Activated CD4-positive, alpha-beta memory T cell treated with anti-CD3 and anti-CD28 coated beads for 36 hours (primary cell): ENCODE data around the gene POLR2J. TPM values are rescaled to one million over a fixed set of nuclear protein-coding genes. Genes with fewer than 3 reads are reported as not detected.
A peak's percentile ranks its signal among the peaks of the same experiment; 100 is the strongest.
"Not testable (repeated sequence)": the region's sequence is repeated elsewhere in the genome, so short reads cannot be mapped to it uniquely, and the experiment has no call there.

Source experiments
- CTCF ChIA-PET: fragments of 350-600 bp; sonication (Branson Sonifier 250); formaldehyde crosslinking; loops from one replicate; lab custom pipeline; 2021; ENCODE audit warnings: antibody characterized with exemption, inconsistent platforms; lab: Charles Lee
- POLR2A ChIA-PET: fragments of 350-600 bp; sonication (Branson Sonifier 250); formaldehyde crosslinking; loops from one replicate; lab custom pipeline; 2021; ENCODE audit warnings: antibody characterized with exemption; lab: Charles Lee
- DNase-seq: peaks from one replicate; pipeline ENCODE4 v3.0.0-alpha.2; 2020
- H3K27ac Mint-ChIP-seq: one replicate; pipeline ENCODE4 v1.8.0; 2021; ENCODE audit warnings: mixed read lengths
- H3K27me3 Mint-ChIP-seq: one replicate; pipeline ENCODE4 v1.8.0; 2021; ENCODE audit warnings: mixed read lengths
- H3K36me3 Mint-ChIP-seq: one replicate; pipeline ENCODE4 v1.8.0; 2021; ENCODE audit warnings: mixed read lengths
- H3K4me1 Mint-ChIP-seq: one replicate; pipeline ENCODE4 v1.8.0; 2021; ENCODE audit warnings: low read depth, mixed read lengths
- H3K4me3 Mint-ChIP-seq: one replicate; pipeline ENCODE4 v1.8.0; 2021; ENCODE audit warnings: mild to moderate bottlenecking, mixed read lengths
- H3K9me3 Mint-ChIP-seq: one replicate; pipeline ENCODE4 v1.8.0; 2021; ENCODE audit warnings: mixed read lengths
- intact Hi-C: fragments of 100-400 bp; cut with micrococcal nuclease; formaldehyde crosslinking; loops from one replicate; pipeline ENCODE4 v1.15.1; 2023
- total RNA-seq, 2 experiments: library from RNA; stranded (reverse); gene quantifications; one replicate each; pipeline ENCODE4 v1.2.3, GENCODE V29; 2021

The POLR2J gene
- total RNA-seq, 2 experiments from 2014 or later: 44.4 to 44.7 TPM

DNA sequence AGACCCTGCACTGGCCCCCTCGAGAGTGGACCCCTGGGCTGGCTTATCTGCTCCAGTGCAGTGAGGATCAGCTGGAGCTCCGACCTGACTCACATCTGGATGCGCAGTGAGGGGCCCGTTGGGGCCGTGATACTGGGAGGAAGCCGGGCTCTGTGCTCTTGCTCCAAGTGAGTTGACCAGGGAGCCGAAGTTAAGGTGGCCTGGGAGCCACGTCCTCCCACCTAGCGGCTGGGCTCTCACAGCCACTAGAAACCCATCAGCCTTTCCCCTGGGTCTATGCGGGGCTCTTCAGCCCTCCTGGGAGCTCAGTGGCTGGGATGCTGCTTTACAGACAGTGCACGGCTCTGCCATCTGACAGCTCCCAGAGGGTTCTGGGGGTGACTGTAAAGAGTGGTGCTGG lies 23.1 kb downstream of the POLR2J start:
- no peaks in the 10 kb centered on the region for H3K27me3 Mint-ChIP-seq
- H3K9me3 Mint-ChIP-seq: no peaks in the 10 kb centered on the region
- H3K4me3 Mint-ChIP-seq: no peak overlapping the region
- no peak overlapping the region for H3K27ac Mint-ChIP-seq
- ChIA-PET POLR2A (interaction anchor here (1.8 kb wide), 1 partner anchor 9 kb away, joined by 7 read pairs; the partner anchor contains the start of genes ALKBH4 and LRWD1), CTCF (no interaction called here)
- no peaks in the 10 kb centered on the region for H3K36me3 Mint-ChIP-seq
- H3K4me1 Mint-ChIP-seq: no peaks in the 10 kb centered on the region
- DNase-seq: no peak
- intact Hi-C loops: no loop called here

DNA sequence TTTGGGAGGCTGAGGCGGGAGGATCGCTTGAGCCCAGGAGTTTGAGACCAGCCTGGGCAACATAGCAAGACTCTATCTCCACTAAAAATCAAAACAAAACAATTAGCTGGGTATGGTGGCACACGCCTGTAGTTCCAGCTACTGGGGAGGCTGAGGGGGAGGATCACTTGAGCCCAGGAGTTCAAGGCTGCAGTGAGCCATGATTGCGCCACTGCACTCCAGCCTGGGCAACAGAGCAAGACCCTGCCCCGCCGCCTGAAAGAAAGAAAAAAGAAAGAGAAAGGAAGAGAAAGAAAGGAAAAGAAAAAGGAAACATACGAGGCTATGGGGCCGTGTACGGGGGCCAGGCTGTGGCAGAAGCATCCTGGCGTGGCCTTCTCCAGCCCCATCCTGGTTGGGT lies 23.8 kb downstream of the POLR2J start:
- intact Hi-C loops, DNase-seq, H3K27me3 Mint-ChIP-seq, H3K4me3 Mint-ChIP-seq, H3K4me1 Mint-ChIP-seq, H3K27ac Mint-ChIP-seq, H3K36me3 Mint-ChIP-seq, H3K9me3 Mint-ChIP-seq, CTCF ChIA-PET: not testable (repeated sequence)
- POLR2A ChIA-PET: interaction anchor here (1.8 kb wide), 1 partner anchor 10 kb away, joined by 7 read pairs; the partner anchor contains the start of genes ALKBH4 and LRWD1

DNA sequence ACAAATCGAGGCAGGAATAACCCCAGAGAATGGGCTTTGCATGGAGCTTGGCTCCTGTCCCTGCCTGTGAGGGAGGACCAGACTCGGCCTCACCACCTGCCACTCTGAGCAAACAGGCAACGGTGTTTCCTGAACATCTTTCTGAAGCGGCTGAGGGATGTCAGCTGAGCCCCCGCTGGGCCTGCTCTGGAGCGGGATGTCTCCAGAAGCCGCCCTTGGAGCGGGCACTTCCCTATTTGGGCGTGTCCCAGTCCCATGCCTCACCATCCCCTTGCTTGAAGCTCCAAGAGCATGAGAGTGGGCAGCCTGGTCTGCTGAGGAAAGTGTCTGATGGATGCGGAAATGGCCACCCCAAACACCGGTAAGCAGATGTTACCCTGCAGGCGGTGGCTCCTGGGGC lies 24.3 kb downstream of the POLR2J start:
- ChIA-PET POLR2A (interaction anchor here (0.7 kb wide), 1 partner anchor 39 kb away, joined by 3 read pairs; no protein-coding TSS in a partner anchor), CTCF (no interaction called here)
- no peak overlapping the region for H3K27ac Mint-ChIP-seq
- intact Hi-C loops: no loop called here
- no peak overlapping the region for H3K4me3 Mint-ChIP-seq
- DNase-seq: no peak
- peaks cover 4% of the 10 kb centered on the region for H3K4me1 Mint-ChIP-seq
- H3K27me3 Mint-ChIP-seq: no peaks in the 10 kb centered on the region
- no peaks in the 10 kb centered on the region for H3K9me3 Mint-ChIP-seq
- H3K36me3 Mint-ChIP-seq: no peaks in the 10 kb centered on the region

DNA sequence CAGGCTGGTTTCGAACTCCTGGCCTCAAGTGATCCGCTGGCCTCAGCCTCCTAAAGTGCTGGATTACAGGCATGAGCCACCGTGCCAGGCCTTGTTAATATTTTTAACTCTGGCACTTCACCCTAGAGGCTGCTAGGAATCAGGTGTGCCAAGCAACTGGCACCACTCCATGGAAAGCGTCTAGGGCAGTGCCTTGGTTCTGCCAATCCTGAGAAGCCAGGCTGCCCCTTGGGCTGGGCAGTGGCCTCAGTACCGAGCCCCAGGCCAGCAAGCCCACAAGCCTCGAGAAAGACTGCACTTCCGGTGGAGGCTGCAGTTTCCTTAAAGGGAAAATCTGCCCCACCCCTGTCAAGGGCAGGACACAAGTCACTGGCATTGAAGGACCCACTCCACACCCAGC lies 25.4 kb downstream of the POLR2J start:
- ChIA-PET CTCF (interaction anchor here (1.2 to 2.0 kb wide), 2 partner anchors 11 to 41 kb away, joined by 3 to 4 read pairs; partner anchors contain the start of genes ALKBH4 and LRWD1), POLR2A (no interaction called here)
- Mint-ChIP-seq H3K4me1 (peaks cover 4% of the 10 kb centered on the region), H3K27ac (no peak overlapping the region), H3K9me3 (no peaks in the 10 kb centered on the region), H3K36me3 (no peaks in the 10 kb centered on the region), H3K27me3 (no peaks in the 10 kb centered on the region), H3K4me3 (no peak overlapping the region)
- DNase-seq: no peak
- intact Hi-C loops: no loop called here

DNA sequence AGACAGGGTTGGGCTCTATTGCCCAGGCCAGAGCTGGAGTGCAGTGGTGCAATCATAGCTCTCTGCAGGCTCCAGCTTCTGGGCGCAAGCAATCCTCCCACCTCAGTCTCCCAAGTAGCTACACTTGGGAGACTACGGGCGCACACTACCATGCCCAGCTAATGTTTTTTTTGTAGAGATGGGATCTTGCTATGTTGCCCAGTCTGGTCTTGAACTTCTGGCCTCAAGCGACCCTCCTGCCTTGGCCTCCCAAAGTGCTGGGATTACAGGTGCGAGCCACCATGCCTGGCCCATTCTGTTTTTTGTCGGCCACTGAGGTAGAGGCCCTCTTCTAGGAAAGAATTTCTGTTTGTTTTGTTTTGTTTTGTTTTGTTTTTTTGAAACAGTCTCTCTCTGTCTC lies 26.3 kb downstream of the POLR2J start:
- CTCF ChIA-PET: interaction anchor here (1.0 to 2.0 kb wide), 4 partner anchors 12 to 48 kb away, joined by 3 to 8 read pairs (median 4); partner anchors contain the start of genes ALKBH4 and LRWD1
- H3K36me3 Mint-ChIP-seq: no peaks in the 10 kb centered on the region

DNA sequence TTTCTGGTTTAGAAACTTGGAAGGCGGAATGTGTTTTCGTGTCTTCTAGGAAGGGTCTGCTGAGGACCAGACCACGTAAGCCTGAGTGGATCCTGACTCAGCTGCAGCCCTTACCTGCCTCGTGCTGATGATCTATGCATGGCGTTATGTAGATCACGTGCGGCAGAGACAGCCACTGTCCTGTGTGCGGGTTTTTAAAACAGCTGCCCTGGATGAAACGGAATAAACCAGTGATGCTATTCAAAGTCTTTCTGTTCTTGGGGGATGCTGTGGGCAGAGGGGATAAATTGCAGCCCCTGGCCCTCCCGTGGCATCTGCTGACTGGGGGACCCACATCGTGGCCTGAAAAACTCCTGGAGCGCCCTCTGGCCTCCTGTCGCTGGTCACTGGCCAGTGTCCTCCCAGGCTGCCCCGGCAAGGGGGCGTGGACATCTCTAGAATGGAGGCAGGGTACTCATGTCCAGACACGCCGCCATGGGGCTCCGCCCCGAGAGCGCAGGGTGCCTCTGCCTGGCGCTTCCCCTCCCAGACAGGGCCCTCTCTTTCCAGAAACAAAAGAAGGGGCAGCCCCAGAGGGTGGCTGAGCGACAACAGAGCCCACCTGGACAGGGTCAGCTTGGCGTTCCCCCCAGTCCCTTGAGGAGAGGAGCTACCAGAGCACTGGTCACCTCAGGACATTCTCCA lies 27.2 kb downstream of the POLR2J start:
- Mint-ChIP-seq H3K9me3 (no peaks in the 10 kb centered on the region), H3K4me1 (peaks cover 4% of the 10 kb centered on the region), H3K27ac (no peak overlapping the region), H3K36me3 (no peaks in the 10 kb centered on the region), H3K27me3 (no peaks in the 10 kb centered on the region), H3K4me3 (no peak overlapping the region)
- intact Hi-C loops: loop anchor here (2.0 kb wide), 1 partner anchor 47 kb away; no protein-coding TSS in a partner anchor
- CTCF ChIA-PET: interaction anchor here (1.0 to 2.0 kb wide), 3 partner anchors 17 to 47 kb away, joined by 3 to 8 read pairs (median 4); no protein-coding TSS in a partner anchor
- no peak for DNase-seq
- POLR2A ChIA-PET: no interaction called here

More for the DNA sequence above, 26.3 kb downstream of the POLR2J start:
- H3K4me3 Mint-ChIP-seq: no peak overlapping the region
- H3K27ac Mint-ChIP-seq: no peak overlapping the region
- H3K4me1 Mint-ChIP-seq: peaks cover 4% of the 10 kb centered on the region
- no peaks in the 10 kb centered on the region for H3K9me3 Mint-ChIP-seq
- DNase-seq: no peak
- no peaks in the 10 kb centered on the region for H3K27me3 Mint-ChIP-seq
- POLR2A ChIA-PET: no interaction called here
- intact Hi-C loops: no loop called here

DNA sequence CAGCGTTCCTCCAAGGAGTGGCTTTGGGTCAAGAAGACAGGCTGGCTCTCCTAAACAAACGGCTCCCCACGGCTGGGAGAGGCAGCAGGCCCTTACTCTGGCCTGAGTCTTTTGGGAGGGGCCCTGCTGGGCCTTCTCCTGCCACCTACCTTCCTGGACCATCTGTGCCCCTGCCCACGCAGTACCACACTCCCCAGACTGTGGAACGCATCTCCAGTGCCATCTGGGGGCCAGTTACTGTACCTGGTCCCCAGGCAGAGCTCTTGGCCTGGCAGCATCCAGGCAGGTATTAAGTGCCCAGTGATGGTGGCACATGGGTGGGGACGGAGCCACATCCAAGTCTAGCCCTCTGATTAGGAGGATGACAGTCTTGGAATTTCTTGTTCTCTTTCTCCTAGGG lies 28.5 kb downstream of the POLR2J start:
- no peaks in the 10 kb centered on the region for H3K9me3 Mint-ChIP-seq
- no peaks in the 10 kb centered on the region for H3K27me3 Mint-ChIP-seq
- H3K27ac Mint-ChIP-seq: no peak overlapping the region
- DNase-seq: peak; percentile 73
- ChIA-PET CTCF (interaction anchor here (0.6 to 3.6 kb wide), 11 partner anchors 14 to 170 kb away, joined by 3 to 26 read pairs (median 4); partner anchors contain the start of gene SH2B2), POLR2A (interaction anchor here (1.2 kb wide), 1 partner anchor 23 kb away, joined by 3 read pairs; no protein-coding TSS in a partner anchor)
- no peak overlapping the region for H3K4me3 Mint-ChIP-seq
- intact Hi-C loops: loop anchor here (1.0 to 2.0 kb wide), 2 partner anchors 38 to 45 kb away; no protein-coding TSS in a partner anchor
- peaks cover 4% of the 10 kb centered on the region for H3K4me1 Mint-ChIP-seq
- H3K36me3 Mint-ChIP-seq: no peaks in the 10 kb centered on the region

DNA sequence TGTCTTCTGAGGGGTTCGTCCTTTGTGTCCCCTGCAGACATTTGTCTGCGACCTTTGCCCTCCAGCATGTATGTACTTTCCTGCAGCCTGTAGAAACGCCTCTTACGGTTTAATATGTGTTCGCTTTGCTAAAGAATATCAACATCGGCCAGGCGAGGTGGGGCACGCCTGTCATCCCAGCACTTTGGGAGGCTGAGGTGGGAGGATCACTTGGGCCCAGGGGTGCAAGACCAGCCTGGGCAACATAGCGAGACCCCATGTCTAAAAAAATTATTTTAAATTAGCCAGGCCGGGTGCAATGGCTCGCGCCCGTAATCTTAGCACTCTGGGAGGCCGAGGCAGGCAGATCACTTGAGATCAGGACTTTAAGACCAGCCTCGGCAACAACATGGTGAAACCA lies 29.6 kb downstream of the POLR2J start:
- Mint-ChIP-seq H3K27me3 (no peaks in the 10 kb centered on the region), H3K36me3 (peaks cover 3% of the 10 kb centered on the region), H3K9me3 (no peaks in the 10 kb centered on the region), H3K27ac (no peak overlapping the region), H3K4me1 (peaks cover 4% of the 10 kb centered on the region), H3K4me3 (no peak overlapping the region)
- no peak for DNase-seq
- ChIA-PET CTCF (interaction anchor here (1.2 to 3.6 kb wide), 6 partner anchors 14 to 44 kb away, joined by 3 to 26 read pairs (median 12); no protein-coding TSS in a partner anchor), POLR2A (interaction anchor here (0.6 kb wide), 1 partner anchor 23 kb away, joined by 4 read pairs; no protein-coding TSS in a partner anchor)
- intact Hi-C loops: no loop called here

DNA sequence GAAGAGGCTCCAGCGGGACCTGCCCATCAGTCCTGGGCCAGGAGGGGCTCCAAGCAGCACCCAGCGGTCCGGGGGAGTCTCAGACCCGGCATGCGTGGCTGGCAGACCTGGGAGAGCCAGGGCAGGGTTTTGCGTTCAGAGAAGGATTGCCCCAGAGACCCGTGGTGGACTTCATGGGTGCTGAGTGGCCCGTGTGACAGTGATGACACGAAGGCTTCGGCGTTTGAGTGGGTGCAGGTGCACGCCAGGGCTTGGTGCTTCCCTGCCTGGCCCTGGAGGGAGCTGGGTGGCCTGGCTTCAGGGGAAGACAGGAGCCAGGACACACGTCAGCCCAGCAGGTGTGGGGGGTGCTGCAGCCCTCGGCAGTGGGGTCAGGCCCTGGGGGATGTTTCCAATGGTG lies 31.4 kb downstream of the POLR2J start:
- ChIA-PET POLR2A (no interaction called here), CTCF (interaction anchor here (1.0 to 3.6 kb wide), 2 partner anchors 42 to 43 kb away, joined by 3 to 26 read pairs; no protein-coding TSS in a partner anchor)
- peaks cover 3% of the 10 kb centered on the region for H3K36me3 Mint-ChIP-seq
- H3K4me3 Mint-ChIP-seq: no peak overlapping the region
- DNase-seq: no peak
- H3K9me3 Mint-ChIP-seq: no peaks in the 10 kb centered on the region
- peaks cover 4% of the 10 kb centered on the region for H3K4me1 Mint-ChIP-seq
- H3K27ac Mint-ChIP-seq: no peak overlapping the region
- no peaks in the 10 kb centered on the region for H3K27me3 Mint-ChIP-seq
- intact Hi-C loops: no loop called here

DNA sequence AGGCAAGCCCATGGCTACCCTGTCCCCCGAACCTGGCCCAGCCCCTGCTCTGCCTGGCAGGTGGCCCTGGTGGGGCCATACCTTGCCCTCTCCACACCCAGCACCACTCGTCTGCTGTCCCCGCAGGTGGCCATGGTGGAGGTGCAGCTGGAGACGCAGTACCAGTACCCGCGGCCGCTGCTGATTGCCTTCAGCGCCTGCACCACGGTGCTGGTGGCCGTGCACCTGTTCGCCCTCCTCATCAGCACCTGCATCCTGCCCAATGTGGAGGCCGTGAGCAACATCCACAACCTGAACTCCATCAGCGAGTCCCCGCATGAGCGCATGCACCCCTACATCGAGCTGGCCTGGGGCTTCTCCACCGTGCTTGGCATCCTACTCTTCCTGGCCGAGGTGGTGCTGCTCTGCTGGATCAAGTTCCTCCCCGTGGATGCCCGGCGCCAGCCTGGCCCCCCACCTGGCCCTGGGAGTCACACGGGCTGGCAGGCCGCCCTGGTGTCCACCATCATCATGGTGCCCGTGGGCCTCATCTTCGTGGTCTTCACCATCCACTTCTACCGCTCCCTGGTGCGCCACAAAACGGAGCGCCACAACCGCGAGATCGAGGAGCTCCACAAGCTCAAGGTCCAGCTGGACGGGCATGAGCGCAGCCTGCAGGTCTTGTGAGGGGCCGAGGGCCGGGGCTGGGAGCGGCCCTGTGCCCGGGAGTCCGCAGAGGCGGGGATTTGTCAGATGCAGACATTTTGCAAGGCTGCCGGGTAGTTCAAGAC lies 32.1 kb downstream of the POLR2J start:
- DNase-seq: no peak
- H3K4me3 Mint-ChIP-seq: no peak overlapping the region
- CTCF ChIA-PET: interaction anchor here (1.0 to 1.1 kb wide), 2 partner anchors 20 to 42 kb away, joined by 3 read pairs; no protein-coding TSS in a partner anchor
- H3K4me1 Mint-ChIP-seq: peaks cover 4% of the 10 kb centered on the region
- peaks cover 7% of the 10 kb centered on the region for H3K36me3 Mint-ChIP-seq
- H3K27ac Mint-ChIP-seq: no peak overlapping the region
- intact Hi-C loops: no loop called here
- H3K9me3 Mint-ChIP-seq: no peaks in the 10 kb centered on the region
- no peaks in the 10 kb centered on the region for H3K27me3 Mint-ChIP-seq
- POLR2A ChIA-PET: no interaction called here

DNA sequence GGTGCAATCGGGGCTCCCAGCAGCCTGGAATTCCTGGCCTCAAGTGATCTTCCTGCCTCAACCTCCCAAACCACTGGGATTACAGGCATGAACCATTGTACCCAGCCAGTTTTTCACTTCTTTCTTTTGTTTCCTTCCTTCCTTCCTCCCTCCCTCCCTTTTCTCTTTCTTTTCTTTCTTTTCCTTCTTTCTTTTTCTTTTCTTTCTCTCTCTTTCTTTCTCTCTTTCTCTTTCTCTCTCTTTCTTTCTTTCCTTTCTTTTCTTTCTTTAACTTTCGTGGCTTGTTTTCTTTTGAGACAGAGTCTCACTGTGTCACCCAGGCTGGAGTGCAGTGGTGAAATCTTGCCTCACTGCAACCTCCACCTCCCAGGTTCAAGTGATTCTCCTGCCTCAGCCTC lies 33.0 kb downstream of the POLR2J start:
- no peaks in the 10 kb centered on the region for H3K9me3 Mint-ChIP-seq
- ChIA-PET POLR2A (no interaction called here), CTCF (interaction anchor here (1.1 kb wide), 1 partner anchor 21 kb away, joined by 3 read pairs; no protein-coding TSS in a partner anchor)
- intact Hi-C loops: no loop called here
- peaks cover 4% of the 10 kb centered on the region for H3K4me1 Mint-ChIP-seq
- DNase-seq: no peak
- no peak overlapping the region for H3K27ac Mint-ChIP-seq
- peaks cover 9% of the 10 kb centered on the region for H3K36me3 Mint-ChIP-seq
- H3K27me3 Mint-ChIP-seq: no peaks in the 10 kb centered on the region
- H3K4me3 Mint-ChIP-seq: no peak overlapping the region
